Stimulated activated CD4-positive, alpha-beta T cell treated with anti-CD3 and anti-CD28 coated beads, Interleukin-4, amount 100 ng/mL, for 24 hours (primary cell): ENCODE data around the gene GALK2.

Experiments
- DNase-seq: peaks from one replicate; pipeline ENCODE4 v3.0.0-alpha.2; 2020

Gene GALK2

GRCh38 chr15:49366496-49366895 is 196.4 kb downstream of the GALK2 start:
- DNase-seq = no peak

GRCh38 chr15:49370782-49371181 is 200.7 kb downstream of the GALK2 start:
- DNase-seq = no peak

GRCh38 chr15:49372366-49372765 is 202.3 kb downstream of the GALK2 start:
- DNase-seq = no peak

- DNase-seq = no peak
Observed at GRCh38 chr15:49379996-49380395, 209.9 kb downstream of the GALK2 start.

GRCh38 chr15:49380912-49381311 is 210.9 kb downstream of the GALK2 start:
- no peak for DNase-seq
